Embryonic facial prominence (tissue), 1 donor: ENCODE measurements around the gene ELK4.
A peak's percentile ranks its signal among the peaks of the same experiment; 100 is the strongest.

ENCODE experiments used
- DNase-seq: peaks from one replicate; pipeline ENCODE4 v3.0.0-alpha.2; 2016; ENCODE audit errors: extremely low spot score

ELK4 gene

DNA sequence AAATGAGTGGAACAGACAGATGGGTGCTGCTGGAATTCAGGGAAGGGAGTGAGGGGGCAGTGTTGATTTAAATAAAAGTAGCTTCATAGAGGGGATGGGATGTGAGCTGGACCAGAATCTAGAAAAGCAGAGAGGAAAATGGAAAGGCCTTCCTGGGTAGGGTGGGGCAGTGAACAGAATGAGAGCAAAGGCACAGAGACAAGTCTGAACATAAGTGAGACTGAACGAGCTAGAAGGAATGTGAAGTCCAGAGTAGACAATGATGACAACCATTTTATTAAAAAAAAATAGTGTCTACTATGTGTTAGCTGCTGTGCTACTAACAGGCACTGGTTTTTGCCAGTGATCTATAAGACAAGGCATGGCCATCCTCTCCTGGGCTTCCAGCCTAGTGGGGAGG is 36.0 kb downstream of the ELK4 start:
- DNase-seq: no peak

DNA sequence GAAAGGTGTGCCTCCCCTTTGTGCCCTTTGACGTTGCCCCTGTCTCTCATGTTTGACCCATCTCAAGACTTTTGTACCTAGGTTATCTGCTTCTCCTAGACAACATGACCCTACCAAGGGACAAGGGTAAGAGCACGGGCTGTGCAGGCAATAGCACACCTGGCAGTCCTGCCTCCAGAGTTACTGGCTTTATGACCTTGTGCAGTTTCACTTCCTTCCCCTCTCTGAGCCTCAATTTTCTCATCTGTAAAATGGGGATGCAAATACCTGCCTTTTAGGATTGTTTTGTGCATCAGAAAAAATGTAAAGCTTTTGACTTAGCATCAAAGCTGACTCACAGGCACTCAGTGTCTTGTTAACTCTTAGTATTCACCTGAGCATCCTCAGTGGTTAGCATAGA is 36.4 kb downstream of the ELK4 start:
- DNase-seq: no peak

DNA sequence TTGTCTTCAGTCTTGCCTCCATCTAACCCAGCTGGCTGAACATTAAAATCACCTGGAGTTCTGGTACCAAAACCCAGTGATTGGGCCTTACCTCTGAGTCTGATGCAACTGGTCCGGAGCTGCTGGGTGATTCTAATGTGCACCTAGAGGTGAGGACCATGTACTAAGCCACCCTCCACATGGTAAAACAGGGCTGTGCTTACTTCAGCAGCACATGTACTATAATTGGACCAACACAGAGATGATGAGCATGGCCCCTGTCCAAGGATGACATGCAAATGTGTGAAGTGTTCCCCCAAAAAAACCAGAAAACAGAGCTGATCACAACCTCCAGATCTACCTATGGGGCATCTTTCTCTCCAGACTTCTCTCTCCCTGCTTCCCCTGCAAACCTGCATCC is 37.0 kb downstream of the ELK4 start:
- no peak for DNase-seq

DNA sequence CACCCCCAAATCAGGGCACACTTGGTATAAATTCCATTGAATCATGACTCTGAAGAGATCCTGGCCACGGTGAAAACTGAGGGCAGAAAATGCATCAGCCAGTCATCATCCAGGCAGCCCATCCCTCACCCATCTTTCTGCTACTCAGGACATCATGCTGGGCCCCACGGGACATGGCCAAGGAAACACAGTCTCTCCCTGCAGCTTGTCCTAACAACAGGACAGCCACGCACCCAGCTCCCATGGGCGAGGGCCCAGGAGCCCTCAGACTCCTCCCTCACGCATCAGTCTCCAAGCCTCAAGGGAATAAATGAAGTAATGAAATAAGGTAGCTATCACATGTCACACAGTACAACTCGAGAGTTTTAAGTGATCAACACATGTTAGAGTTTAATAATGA is 37.8 kb downstream of the ELK4 start:
- no peak for DNase-seq

DNA sequence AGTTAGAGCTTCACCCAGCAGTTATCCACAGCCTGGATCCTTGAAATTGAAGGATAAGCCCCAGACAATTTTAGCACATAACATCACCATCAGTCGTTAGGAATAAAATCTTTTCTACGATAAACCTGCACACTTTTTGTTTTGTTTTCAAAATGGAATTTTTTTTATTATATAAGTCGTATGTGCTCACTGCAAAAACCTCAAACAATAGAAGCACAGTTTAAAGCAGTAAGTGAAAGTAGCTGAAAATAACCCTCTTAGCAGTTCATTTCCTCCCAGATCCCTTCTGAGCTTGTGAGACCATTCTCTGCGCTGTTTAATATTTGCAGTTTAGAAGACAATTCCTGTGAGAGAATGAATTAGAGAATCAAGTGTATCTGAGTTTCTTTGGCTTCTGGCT is 38.3 kb downstream of the ELK4 start:
- DNase-seq: no peak

DNA sequence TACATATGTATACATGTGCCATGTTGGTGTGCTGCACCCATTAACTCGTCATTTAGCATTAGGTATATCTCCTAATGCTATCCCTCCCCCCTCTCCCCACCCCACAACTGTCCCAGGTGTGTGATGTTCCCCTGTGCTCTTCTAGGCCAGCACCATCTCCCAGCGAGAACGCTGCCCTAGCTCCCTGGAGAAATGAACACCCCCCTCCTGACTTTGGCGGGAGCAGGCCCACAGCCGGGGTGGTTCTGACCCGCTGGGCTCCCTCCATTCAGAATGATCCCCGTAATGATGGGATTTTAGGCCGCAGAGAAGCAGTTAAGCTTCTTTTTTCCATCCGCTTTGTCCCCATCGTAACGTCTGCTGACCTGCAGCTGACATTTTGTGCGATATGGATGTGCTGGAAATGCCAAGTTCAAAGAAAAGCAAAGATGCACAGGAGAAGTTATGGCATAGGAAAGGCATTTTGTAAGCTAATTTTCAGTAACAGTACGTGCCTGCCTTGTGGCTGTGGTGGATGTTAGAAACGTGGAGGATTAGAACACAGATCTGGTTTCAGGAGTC is 39.3 kb downstream of the ELK4 start:
- no peak for DNase-seq

DNA sequence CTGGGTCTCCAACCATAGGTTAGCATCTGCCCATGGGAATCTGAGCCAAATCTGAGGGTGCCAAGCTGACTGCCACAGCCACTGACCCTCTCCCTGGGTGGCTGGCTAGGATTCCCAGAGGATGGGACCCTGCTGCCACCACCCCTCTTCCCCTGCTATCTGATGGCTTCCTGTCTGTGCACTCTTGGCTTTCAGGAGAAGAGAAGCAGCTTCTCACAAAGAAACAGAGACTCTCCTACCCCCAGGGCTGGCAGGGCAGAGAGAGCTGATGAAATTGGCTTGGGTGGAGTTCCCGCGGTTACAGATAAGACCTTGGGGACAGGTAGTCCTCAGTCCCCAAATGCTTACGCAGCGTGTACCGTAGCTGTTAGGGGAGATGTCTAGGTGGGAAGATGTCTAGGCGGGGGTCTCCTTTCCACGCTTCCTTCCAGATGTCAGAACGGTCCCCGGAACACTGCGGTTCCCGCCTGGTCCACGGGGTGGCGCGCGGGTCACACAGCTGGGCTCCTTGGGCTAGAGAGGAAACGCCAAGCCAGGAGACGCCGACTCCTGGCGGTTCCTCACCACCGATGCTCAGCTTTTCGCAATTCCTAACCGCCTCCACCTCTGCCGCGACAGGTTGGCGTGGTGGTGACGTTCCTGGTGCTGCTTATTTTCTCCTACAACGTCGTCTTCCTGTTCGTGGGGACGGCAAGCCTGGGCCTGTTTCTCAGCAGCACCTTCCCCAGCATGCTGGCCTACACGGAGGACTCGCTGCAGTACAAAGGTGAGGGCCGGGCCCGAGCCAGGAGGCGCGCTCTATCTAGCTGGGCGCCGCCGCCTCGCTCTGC is 40.1 kb downstream of the ELK4 start:
- DNase-seq: peak; percentile 72

DNA sequence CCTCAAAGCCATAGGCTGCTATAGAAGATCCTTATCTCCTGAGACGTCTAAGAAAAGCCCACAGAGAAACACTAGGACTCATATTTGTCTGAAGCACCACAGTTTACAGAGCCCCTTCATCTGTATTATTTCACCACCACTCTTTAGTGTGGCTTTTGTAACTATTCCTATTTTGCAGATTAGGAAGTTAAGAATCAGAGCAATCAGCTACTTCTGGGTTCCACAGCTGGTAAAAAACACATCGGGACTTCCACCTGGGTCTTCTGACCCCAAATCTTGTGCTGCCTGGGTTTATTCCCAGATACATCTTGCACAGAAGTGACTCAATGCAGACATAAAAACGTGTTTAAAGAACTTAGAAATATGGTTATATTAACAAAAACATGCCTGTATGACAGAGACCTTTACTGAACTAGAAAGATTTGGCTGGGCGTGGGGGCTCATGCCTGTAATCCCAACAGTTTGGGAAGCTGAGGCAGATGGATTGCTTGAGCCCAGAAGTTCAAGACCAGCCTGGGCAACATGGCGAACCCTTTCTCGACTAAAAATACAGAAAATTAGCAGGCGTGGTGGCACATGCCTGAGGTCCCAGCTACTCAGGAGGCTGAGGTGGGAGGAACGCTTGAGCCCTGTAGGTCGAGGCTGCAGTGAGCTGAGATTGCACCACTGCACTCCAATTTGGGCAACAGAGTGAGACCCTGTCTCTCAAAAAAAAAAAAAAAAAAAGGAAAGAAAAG is 40.9 kb downstream of the ELK4 start:
- DNase-seq: no peak

DNA sequence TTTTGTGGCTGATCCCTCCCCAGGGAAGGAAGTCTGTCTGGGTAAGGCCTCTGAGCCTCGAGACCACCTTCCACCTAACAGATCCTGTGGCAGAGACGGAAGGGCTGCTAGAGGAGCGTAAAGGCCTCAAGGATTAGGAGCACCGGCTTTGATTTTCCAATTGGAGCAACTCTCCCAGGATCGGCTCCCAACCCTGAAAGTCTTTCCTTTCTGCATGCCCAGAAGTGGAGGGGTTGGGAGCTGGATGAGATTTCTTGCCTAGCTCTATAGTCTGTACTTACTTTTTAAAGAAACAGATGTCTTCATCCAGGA is 41.4 kb downstream of the ELK4 start:
- DNase-seq: no peak

DNA sequence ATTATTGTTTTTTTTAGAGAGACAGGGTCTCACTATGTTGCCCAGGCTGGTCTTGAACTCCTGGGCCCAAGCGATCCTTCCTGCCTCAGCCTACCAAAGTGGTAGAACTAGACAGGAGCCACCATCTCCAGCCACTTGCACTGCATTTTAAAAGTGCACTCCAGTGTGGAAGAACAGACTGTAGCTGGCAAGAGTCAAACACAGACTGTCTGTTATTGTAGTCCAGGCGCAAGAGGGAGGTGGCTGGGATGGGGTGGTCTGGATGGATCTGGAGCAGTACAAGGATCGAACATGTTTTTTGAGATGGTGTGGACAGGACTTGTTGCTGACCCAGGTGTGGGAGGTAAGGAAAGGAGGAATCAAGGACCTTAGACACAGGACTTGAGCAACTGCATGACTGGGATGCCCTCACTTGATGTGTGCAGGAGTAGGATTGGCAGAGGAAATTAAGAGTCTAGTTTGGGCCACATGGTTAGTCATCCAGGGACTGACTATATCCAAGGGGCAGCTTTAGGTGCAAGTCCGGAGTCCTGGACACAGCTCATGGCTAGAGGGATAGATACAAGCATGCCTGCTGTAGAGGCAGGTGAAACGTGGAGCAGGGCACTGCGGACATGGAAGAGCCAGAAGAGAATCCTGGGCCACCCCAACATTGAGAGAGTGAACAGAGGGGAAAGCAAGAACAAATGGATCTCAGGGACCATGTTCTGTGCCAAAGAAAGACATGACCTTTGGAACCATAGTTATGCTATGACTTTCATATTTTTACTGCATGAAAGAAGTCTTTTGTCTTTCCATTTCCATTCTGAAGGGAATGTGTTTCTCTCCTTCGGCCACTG is 42.0 kb downstream of the ELK4 start:
- no peak for DNase-seq

DNA sequence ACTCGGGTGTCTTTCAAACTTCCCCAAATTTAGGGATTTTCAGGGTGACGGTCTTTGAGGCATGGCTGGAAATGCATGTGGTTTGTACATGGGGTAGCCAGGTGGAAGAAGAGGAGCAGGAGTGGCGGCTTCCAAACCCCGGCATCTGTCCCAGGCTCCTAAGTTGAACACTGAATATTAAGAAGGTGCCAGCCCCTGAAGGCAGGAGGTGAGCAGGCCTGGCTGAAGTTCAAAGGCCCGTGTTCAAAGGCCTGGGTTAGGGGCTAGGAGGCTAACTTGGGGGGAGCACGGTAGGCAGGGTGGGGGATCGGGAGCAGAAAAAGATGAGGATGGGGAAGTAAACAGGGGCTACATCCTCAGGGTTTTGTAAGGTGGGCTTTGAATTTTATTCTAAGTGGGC is 42.8 kb downstream of the ELK4 start:
- no peak for DNase-seq

DNA sequence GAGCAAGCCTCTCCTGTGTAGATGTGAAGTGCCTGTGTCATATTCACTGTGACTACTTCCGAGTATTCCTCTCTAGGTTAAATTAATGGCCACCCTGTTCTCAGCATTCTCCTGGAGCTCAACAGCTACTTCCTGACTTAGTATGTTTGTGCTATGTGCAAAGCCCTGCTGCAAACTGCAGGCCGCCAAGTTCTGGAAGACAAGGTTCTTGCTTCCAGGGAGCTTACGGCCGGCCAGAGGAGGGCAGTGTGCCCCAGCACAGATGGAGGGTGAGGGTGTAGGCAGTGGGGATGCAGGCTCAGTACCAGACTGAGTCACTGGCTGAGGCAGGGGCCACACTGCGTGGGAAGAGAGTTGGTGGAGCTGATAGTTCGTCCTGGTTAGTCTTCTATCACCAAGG is 43.2 kb downstream of the ELK4 start:
- no peak for DNase-seq

DNA sequence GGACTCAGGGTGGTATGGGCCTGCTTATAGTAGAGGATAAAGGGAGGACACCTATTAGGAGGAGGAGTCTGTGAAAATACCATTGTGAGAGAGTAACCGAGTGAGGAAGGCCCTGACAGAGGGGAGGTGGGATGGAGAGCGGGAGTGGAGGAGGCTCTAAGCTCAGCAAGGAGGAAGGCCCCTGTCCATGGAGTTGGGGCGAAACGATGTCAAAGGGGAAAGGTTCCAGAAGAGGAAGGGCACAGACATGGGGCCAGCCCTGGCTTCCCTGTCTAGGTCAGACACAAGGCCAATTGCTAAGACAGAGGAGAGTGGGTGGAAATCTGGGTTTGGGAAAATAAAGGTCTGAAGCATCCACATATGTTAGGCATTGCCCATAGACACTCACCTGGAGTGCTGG is 44.2 kb downstream of the ELK4 start:
- no peak for DNase-seq

DNA sequence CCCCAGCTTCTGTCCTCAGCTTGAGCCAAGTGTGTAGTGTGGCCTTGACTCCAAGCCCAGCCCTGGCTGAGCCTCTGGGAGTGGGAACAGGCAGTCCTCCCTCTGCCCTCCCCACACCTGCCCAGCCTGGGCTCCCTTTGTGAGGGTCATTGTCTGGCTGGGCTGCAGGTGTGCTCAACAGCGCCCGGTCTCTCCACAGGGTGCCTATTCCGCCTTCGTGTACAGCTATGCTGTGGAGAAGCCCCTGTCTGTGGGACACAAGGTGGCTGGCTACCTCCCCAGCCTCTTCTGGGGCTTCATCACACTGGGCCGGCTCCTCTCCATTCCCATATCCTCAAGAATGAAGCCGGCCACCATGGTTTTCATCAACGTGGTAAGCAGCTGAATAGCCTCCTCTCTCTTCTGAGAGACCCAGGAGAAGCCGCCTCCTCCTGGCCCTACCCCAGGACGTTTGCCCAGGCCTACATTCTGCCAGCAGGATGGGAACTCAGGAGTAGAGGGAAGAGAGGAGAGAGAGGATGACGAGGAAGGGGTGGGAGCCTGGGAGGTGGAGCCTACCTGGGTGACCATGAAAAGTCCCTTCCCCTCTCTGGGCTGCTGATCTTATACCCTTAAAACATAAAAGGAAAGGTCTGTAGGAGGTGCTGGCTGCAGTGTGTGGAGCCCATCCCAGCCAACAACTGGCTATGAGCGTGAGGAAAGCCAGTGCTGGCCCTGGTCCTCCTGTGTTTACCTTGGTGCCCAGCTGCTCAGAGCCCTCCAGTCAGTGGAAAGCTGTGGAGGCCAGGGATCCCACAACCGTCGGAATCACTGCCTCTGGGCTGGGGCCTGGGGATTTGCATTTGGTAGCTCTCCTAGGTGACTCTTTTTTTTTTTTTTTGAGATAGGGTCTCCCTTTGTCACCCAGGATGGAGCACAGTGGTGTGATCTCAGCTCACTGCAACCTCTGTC is 45.7 kb downstream of the ELK4 start:
- no peak for DNase-seq

DNA sequence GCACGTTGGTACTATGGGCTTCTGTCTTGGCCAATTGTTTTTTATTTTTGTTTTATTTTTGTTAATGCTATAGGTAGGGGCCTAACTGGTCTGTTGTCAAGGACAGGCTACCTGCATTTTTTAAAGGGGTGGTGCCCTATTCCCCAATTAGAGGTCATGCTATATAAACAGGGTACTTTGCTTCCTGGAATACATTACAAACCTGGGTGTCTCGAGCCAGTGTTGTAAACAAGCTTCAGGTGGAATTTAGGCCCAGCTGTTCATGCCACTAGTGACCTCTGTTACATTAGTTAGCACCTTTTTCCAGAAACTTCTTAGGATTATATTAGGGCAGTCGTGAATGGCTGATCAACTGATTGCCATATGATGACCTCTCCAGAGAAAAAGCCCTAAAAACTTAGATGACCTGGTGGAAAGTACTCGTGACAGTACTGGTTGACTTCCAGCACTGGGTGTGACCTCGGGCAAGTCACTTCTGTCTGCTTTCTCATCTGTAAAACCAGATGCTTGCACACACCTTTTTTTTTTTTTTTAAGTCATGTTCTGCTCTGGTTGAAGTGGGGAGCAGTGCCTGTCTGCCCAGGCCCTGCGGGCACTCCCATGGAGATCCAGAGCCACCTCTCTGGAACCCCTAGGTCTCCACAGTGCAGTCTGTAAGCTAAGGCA is 46.5 kb downstream of the ELK4 start:
- DNase-seq: no peak

DNA sequence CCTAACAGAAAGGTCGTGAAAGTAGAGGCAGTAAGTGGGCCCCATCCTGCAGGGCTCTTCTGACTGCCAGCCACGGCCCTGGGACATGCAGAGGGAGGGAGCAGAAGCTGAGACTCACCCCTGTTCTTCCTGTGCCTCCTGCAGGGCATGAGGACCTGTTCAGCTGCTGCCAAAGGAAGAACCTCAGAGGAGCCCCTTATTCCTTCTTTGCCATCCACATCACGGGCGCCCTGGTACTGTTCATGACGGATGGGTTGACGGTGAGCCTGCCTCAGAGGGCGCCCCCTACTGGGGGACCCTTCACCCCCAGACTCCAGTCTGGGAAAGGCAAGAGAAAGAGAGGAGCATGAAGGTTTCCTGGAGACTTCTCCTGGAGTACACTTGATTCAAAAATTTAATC is 47.1 kb downstream of the ELK4 start:
- no peak for DNase-seq

DNA sequence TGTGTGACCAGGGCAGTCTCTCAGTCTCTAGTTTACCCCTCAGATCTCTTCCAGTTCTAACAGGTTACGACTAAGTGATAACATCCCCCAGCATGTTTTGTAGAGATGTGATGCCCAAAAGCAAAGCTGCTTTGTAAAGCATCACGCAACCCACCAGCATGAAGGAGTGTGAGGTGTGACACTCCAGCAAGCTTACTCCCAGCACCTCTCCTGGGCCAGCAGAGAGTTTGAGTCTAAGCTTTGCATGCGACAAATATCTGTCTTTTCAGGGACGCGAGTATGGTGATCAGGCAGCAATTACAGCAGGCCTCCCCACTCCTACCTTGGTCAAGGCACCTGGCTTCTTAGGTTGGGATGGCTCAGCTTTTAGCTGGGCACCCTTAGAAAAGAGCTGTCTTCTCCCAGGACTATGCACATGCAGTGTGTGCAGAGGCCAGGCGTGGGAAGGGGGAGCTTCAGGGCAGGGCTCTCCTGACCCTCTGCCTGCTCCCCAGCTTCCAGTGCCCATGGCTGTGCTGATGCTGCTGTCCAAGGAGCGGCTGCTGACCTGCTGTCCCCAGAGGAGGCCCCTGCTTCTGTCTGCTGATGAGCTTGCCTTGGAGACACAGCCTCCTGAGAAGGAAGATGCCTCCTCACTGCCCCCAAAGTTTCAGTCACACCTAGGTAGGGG is 48.2 kb downstream of the ELK4 start:
- no peak for DNase-seq

DNA sequence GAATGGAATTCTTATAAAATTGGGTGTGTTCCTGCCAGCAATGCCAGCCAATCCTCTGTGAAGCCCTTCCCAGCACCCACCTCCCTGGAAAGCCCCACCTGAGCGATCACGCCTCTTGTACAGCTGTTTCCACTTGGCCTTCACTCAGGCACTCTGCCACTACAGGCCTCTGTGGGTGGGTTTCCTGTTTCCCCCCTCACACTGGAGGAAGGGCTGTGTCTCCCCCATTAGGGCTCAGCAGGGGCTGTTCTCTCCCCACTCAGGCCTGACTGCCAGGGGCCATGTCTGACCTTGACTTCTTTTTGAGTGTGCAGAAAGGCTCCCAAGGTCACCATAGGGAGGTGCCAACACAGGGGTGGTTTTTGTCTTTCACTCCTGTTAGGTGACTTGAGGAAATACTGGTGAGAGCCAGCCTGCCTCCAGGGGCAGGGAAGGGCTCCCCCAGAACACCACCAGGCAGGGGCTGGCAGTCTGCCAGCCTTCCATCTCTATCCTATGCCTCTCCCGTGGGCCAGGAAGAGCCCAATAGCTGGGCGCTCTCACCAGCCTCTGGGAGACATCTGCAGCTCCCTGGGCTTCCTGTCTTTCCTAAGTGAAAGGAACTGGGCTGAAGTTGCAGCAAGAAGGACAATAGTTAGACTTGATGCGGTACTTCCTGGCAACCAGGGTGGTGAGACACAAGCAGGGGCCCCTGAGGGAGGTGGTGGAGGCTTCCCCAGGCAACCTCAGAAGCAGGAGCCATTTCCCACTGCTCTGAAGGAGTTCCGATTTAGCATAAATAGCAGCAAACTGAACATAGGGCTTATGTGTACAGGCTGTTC is 49.1 kb downstream of the ELK4 start:
- DNase-seq: no peak

DNA sequence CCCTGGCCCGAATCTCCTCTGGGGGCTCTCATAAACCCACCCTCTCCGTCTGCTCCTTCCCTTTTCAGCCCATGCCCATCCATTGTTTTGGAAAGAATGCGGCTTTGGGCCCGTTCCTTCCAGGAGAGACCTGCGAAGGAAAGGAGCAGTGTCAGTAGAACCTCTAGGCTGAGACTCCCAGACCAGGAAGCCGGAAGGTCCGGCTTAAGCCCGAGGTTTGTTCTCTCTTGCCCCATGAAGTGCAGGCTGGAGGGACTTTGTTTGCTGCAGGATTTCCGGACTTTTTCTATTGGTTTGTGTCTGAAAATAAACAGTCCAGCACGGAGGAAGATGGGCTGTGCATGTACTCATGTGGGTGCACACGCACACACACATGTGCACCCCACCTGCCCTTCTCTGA is 49.8 kb downstream of the ELK4 start:
- DNase-seq: no peak
